Left ventricle myocardium inferior (tissue), 1 donor: ENCODE results near the gene FAM89A. TPM values are rescaled to one million over a fixed set of nuclear protein-coding genes. Genes with fewer than 3 reads are reported as not detected.
"Not testable (repeated sequence)": the region's sequence is repeated elsewhere in the genome, so short reads cannot be mapped to it uniquely, and the experiment has no call there.

Experiments
- DNase-seq: peaks from one replicate; pipeline ENCODE4 v3.0.0-alpha.2; 2020
- H3K27ac ChIP-seq: fragments of 200-600 bp; replicated peaks from 2 replicates; pipeline ENCODE4 v1.8.0; 2021
- H3K27me3 ChIP-seq: fragments of 200-600 bp; 2 replicates; pipeline ENCODE4 v1.8.0; 2021; ENCODE audit warnings: low read depth
- H3K36me3 ChIP-seq: fragments of 200-600 bp; 2 replicates; pipeline ENCODE4 v1.8.0; 2021
- H3K4me1 ChIP-seq: fragments of 200-600 bp; 2 replicates; pipeline ENCODE4 v1.8.0; 2021
- H3K4me3 ChIP-seq: fragments of 200-600 bp; 2 replicates; pipeline ENCODE4 v1.8.0; 2021; ENCODE audit warnings: mild to moderate bottlenecking, moderate library complexity
- H3K9me3 ChIP-seq: fragments of 200-600 bp; replicated peaks from 2 replicates; pipeline ENCODE4 v1.8.0; 2021
- CTCF ChIP-seq: fragments of 200-600 bp; IDR thresholded peaks from 2 replicates; pipeline ENCODE4 v1.8.0; 2021; ENCODE audit warnings: antibody characterized with exemption, mild to moderate bottlenecking, borderline replicate concordance
- intact Hi-C: fragments of 100-400 bp; cut with micrococcal nuclease; formaldehyde crosslinking; loops from one replicate; pipeline ENCODE4 v1.11.0; 2022
- total RNA-seq: library from RNA; stranded (reverse); fragmentation: NEBNext Ultra II Directional; extraction: Animal tissue kit (Norgen Biotek cat#: 25700); gene quantifications from one replicate; pipeline ENCODE4 v1.2.1, GENCODE V29; 2021
- donor health status: DM: no; HTN: yes; CAD: no; lungs with severe emphysema.

Gene FAM89A
- total RNA-seq, 1 donor from 2014 or later = 6.5 TPM

GRCh38 chr1:231016234-231016633 lies 23.8 kb downstream of the FAM89A start:
- DNase-seq = no peak
- Histone ChIP-seq H3K9me3 (no peaks in the 10 kb centered on the region), H3K4me3 (no peak overlapping the region), H3K27ac (no peak overlapping the region), H3K27me3 (no peaks in the 10 kb centered on the region), H3K36me3 (peaks cover 10% of the 10 kb centered on the region), H3K4me1 (peaks cover 20% of the 10 kb centered on the region)
- intact Hi-C loops = no loop called here
- TF ChIP-seq CTCF = no peak

- no peak for TF ChIP-seq CTCF
- intact Hi-C loops = no loop called here
- Histone ChIP-seq H3K27me3 (no peaks in the 10 kb centered on the region), H3K4me1 (no peaks in the 10 kb centered on the region), H3K9me3 (no peaks in the 10 kb centered on the region), H3K36me3 (peaks cover 6% of the 10 kb centered on the region), H3K27ac (no peak overlapping the region), H3K4me3 (no peak overlapping the region)
- no peak for DNase-seq
Observed at GRCh38 chr1:231013391-231014015, 26.6 kb downstream of the FAM89A start.

- no peak for DNase-seq
- no peaks in the 10 kb centered on the region for H3K36me3 ChIP-seq
- no peaks in the 10 kb centered on the region for H3K27me3 ChIP-seq
- no peak for TF ChIP-seq CTCF
- H3K4me3 ChIP-seq = no peak overlapping the region
- intact Hi-C loops = no loop called here
- H3K27ac ChIP-seq = no peak overlapping the region
- H3K9me3 ChIP-seq = peaks cover 14% of the 10 kb centered on the region
- H3K4me1 ChIP-seq = no peaks in the 10 kb centered on the region
Observed at GRCh38 chr1:231011963-231012362, 28.1 kb downstream of the FAM89A start.

- Histone ChIP-seq H3K36me3 (no peaks in the 10 kb centered on the region), H3K27me3 (no peaks in the 10 kb centered on the region), H3K4me1 (no peaks in the 10 kb centered on the region), H3K4me3 (no peak overlapping the region), H3K27ac (no peak overlapping the region), H3K9me3 (peaks cover 20% of the 10 kb centered on the region)
- no peak for DNase-seq
- intact Hi-C loops = no loop called here
- TF ChIP-seq CTCF = no peak
Observed at GRCh38 chr1:231011360-231011759, 28.7 kb downstream of the FAM89A start.

- H3K27me3 ChIP-seq, H3K4me3 ChIP-seq, H3K4me1 ChIP-seq, H3K27ac ChIP-seq, DNase-seq, intact Hi-C loops, H3K36me3 ChIP-seq: not testable (repeated sequence)
- H3K9me3 ChIP-seq = peaks cover 53% of the 10 kb centered on the region
Observed at GRCh38 chr1:231007535-231007934, 32.5 kb downstream of the FAM89A start.

- Histone ChIP-seq H3K4me1 (no peaks in the 10 kb centered on the region), H3K27me3 (no peaks in the 10 kb centered on the region), H3K4me3 (no peak overlapping the region), H3K36me3 (peaks cover 60% of the 10 kb centered on the region), H3K27ac (no peak overlapping the region), H3K9me3 (peaks cover 38% of the 10 kb centered on the region)
- intact Hi-C loops = no loop called here
- TF ChIP-seq CTCF = no peak
- no peak for DNase-seq
Observed at GRCh38 chr1:231001892-231002291, 38.2 kb downstream of the FAM89A start.
